ENCODE results near the gene DYRK1A. TPM values are rescaled to one million over a fixed set of nuclear protein-coding genes. Genes with fewer than 3 reads are reported as not detected.

Gene DYRK1A
- total RNA-seq, 2 experiments from 2014 or later, result 49.8 to 51.4 TPM

- Mint-ChIP-seq H3K4me3 (no peak overlapping the region), H3K4me1 (ENCODE audit: low read depth) (no peaks in the 10 kb centered on the region), H3K27ac (no peak overlapping the region)
These were observed 189.2 kb downstream of the DYRK1A start for GRCh38 chr21:37555672-37556261.

GRCh38 chr21:37557261-37557950 lies 190.8 kb downstream of the DYRK1A start:
- H3K27me3 Mint-ChIP-seq (ENCODE audit: low read depth), result no peaks in the 10 kb centered on the region
- CTCF ChIA-PET, result no interaction called here
- intact Hi-C loops (cut with micrococcal nuclease), result no loop called here
- H3K4me3 Mint-ChIP-seq, result no peak overlapping the region
- peaks cover 3% of the 10 kb centered on the region for H3K9me3 Mint-ChIP-seq
- no peak for DNase-seq
- H3K36me3 Mint-ChIP-seq (ENCODE audit: low read depth), result no peaks in the 10 kb centered on the region
- no peaks in the 10 kb centered on the region for H3K4me1 Mint-ChIP-seq (ENCODE audit: low read depth)
- no peak overlapping the region for H3K27ac Mint-ChIP-seq

More at GRCh38 chr21:37555672-37556261, 189.2 kb downstream of the DYRK1A start:
- no peak for DNase-seq
- CTCF ChIA-PET, result interaction anchor here (0.6 to 1.1 kb wide), 3 partner anchors 8 to 20 kb away, joined by 3 to 6 read pairs (median 3); no protein-coding TSS in a partner anchor
- peaks cover 3% of the 10 kb centered on the region for H3K9me3 Mint-ChIP-seq
- H3K27me3 Mint-ChIP-seq (ENCODE audit: low read depth), result no peaks in the 10 kb centered on the region
- intact Hi-C loops (cut with micrococcal nuclease), result no loop called here
- no peaks in the 10 kb centered on the region for H3K36me3 Mint-ChIP-seq (ENCODE audit: low read depth)

DNA sequence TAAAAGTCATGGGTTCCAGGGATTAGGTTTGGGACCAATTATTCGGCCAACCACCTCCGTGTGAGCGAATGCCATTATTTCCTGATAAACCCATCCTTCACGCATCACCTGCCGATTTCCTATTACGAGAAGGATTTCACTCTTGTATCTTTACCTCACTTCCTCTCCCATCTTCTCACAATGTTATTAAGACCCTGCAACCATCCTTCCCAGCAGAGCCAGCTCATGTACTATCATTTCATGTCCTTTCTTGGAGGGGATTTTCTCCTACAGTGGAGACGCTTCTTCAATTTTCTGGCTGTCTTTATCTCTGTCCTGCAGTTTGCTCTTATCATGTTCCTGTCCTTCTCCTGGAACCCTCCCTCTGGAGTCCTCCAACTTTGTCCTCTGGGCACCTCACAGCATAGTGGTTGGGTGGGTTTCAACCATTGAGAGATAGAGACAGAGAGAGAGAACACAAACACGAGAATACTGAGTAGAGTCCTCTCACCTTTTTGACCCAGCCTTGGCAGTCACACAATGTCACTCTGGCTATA lies 192.2 kb downstream of the DYRK1A start:
- H3K4me1 Mint-ChIP-seq (ENCODE audit: low read depth), result peaks cover 4% of the 10 kb centered on the region
- H3K27me3 Mint-ChIP-seq (ENCODE audit: low read depth), result no peaks in the 10 kb centered on the region
- H3K9me3 Mint-ChIP-seq, result peaks cover 3% of the 10 kb centered on the region
- CTCF ChIA-PET, result no interaction called here
- H3K27ac Mint-ChIP-seq, result no peak overlapping the region
- DNase-seq, result no peak
- no peaks in the 10 kb centered on the region for H3K36me3 Mint-ChIP-seq (ENCODE audit: low read depth)
- no peak overlapping the region for H3K4me3 Mint-ChIP-seq
- intact Hi-C loops (cut with micrococcal nuclease), result no loop called here

GRCh38 chr21:37560385-37560784 lies 193.8 kb downstream of the DYRK1A start:
- no peaks in the 10 kb centered on the region for H3K36me3 Mint-ChIP-seq (ENCODE audit: low read depth)
- H3K9me3 Mint-ChIP-seq, result peaks cover 3% of the 10 kb centered on the region
- no peaks in the 10 kb centered on the region for H3K27me3 Mint-ChIP-seq (ENCODE audit: low read depth)
- no peak for DNase-seq
- H3K4me3 Mint-ChIP-seq, result no peak overlapping the region
- intact Hi-C loops (cut with micrococcal nuclease), result loop anchor here (5.0 to 10.0 kb wide), 2 partner anchors 58 to 576 kb away; no protein-coding TSS in a partner anchor
- CTCF ChIA-PET, result no interaction called here
- H3K27ac Mint-ChIP-seq, result no peak overlapping the region
- H3K4me1 Mint-ChIP-seq (ENCODE audit: low read depth), result peaks cover 14% of the 10 kb centered on the region

GRCh38 chr21:37561506-37561905 lies 194.9 kb downstream of the DYRK1A start:
- Mint-ChIP-seq H3K4me3 (no peak overlapping the region), H3K4me1 (ENCODE audit: low read depth) (peaks cover 20% of the 10 kb centered on the region), H3K36me3 (ENCODE audit: low read depth) (no peaks in the 10 kb centered on the region), H3K27ac (no peak overlapping the region), H3K27me3 (ENCODE audit: low read depth) (no peaks in the 10 kb centered on the region), H3K9me3 (peaks cover 3% of the 10 kb centered on the region)
- intact Hi-C loops (cut with micrococcal nuclease), result loop anchor here (5.0 to 10.0 kb wide), 2 partner anchors 59 to 577 kb away; no protein-coding TSS in a partner anchor
- no peak for DNase-seq
- CTCF ChIA-PET, result no interaction called here

DNA sequence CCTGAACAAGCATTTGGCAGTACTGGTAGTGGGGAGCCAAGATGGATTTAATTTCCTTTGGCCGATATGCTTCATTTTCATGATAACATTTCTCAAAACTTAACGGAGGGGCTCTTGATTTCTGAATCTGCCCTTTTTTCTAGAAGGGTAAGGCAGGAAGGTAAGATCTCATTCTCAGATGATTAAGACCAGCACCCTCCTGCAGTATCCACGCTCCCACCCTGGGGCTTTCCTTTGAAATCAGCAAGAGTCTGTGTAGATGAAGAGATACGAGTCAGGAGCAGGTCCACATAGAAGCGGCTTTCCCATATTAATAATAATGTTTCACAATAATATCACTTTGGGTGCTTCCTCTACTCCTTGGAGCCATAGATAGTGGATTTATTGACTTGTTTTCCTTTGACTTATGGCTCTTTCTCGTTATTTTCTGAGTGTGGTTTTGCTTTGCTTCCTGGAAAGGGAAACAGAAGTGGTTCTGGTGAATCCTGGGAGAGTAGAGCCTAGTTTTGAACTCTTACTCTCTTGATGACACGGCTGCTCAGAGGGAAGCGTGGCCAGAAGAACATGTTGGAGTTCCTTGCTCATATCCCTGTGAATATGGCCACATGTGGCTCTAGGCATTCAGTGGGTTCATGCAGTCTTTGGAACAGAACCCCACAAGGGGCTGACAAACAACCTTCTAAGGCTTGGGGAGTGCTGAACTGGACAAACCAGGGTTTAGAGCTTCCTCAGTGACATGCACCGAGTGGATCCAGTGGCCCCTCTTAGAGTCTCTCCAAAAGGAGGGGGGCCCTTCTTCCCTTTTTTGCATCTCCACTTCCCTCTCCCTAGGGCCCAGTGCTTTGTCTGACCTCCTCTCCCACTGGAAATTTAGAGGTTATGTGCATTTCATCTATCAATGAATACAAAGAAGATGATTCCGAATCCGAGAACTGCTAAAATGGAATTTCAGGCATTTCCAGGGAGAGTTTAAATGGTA lies 195.7 kb downstream of the DYRK1A start:
- DNase-seq, result no peak
- no peaks in the 10 kb centered on the region for H3K27me3 Mint-ChIP-seq (ENCODE audit: low read depth)
- CTCF ChIA-PET, result no interaction called here
- peak overlapping the region; percentile 88 for H3K4me3 Mint-ChIP-seq
- peaks cover 20% of the 10 kb centered on the region for H3K4me1 Mint-ChIP-seq (ENCODE audit: low read depth)
- H3K27ac Mint-ChIP-seq, result peak overlapping the region; percentile 99
- peaks cover 3% of the 10 kb centered on the region for H3K9me3 Mint-ChIP-seq
- H3K36me3 Mint-ChIP-seq (ENCODE audit: low read depth), result no peaks in the 10 kb centered on the region
- intact Hi-C loops (cut with micrococcal nuclease), result loop anchor here (5.0 to 10.0 kb wide), 2 partner anchors 60 to 577 kb away; no protein-coding TSS in a partner anchor

- intact Hi-C loops (cut with micrococcal nuclease), result loop anchor here (5.0 to 10.0 kb wide), 2 partner anchors 61 to 578 kb away; no protein-coding TSS in a partner anchor
- Mint-ChIP-seq H3K36me3 (ENCODE audit: low read depth) (no peaks in the 10 kb centered on the region), H3K27ac (peak overlapping the region; percentile 99), H3K4me3 (peak overlapping the region; percentile 88), H3K4me1 (ENCODE audit: low read depth) (peaks cover 20% of the 10 kb centered on the region), H3K9me3 (peaks cover 3% of the 10 kb centered on the region), H3K27me3 (ENCODE audit: low read depth) (no peaks in the 10 kb centered on the region)
- CTCF ChIA-PET, result interaction anchor here (0.8 to 2.4 kb wide), 5 partner anchors 80 to 496 kb away, joined by 3 to 11 read pairs (median 5); no protein-coding TSS in a partner anchor
- DNase-seq, result no peak
These were observed 196.5 kb downstream of the DYRK1A start for GRCh38 chr21:37562920-37563640.

- Mint-ChIP-seq H3K4me1 (ENCODE audit: low read depth) (peaks cover 20% of the 10 kb centered on the region), H3K36me3 (ENCODE audit: low read depth) (no peaks in the 10 kb centered on the region), H3K4me3 (peak overlapping the region; percentile 88), H3K9me3 (peaks cover 1% of the 10 kb centered on the region), H3K27me3 (ENCODE audit: low read depth) (no peaks in the 10 kb centered on the region), H3K27ac (peak overlapping the region; percentile 99)
- CTCF ChIA-PET, result interaction anchor here (0.7 to 2.4 kb wide), 13 partner anchors 8 to 554 kb away, joined by 3 to 11 read pairs (median 4); no protein-coding TSS in a partner anchor
- DNase-seq, result peak; percentile 92
- intact Hi-C loops (cut with micrococcal nuclease), result loop anchor here (1.0 to 10.0 kb wide), 8 partner anchors 61 to 579 kb away; partner anchors contain the start of genes DYRK1A, PIGP, TTC3 and VPS26C
These were observed 197.2 kb downstream of the DYRK1A start for GRCh38 chr21:37563641-37564340.

- Mint-ChIP-seq H3K27ac (peak overlapping the region; percentile 99), H3K9me3 (no peaks in the 10 kb centered on the region), H3K4me3 (peak overlapping the region; percentile 88), H3K4me1 (ENCODE audit: low read depth) (peaks cover 20% of the 10 kb centered on the region), H3K36me3 (ENCODE audit: low read depth) (no peaks in the 10 kb centered on the region), H3K27me3 (ENCODE audit: low read depth) (no peaks in the 10 kb centered on the region)
- CTCF ChIA-PET, result interaction anchor here (0.7 to 2.4 kb wide), 13 partner anchors 9 to 554 kb away, joined by 3 to 11 read pairs (median 4); no protein-coding TSS in a partner anchor
- intact Hi-C loops (cut with micrococcal nuclease), result loop anchor here (1.0 to 10.0 kb wide), 8 partner anchors 62 to 580 kb away; partner anchors contain the start of genes DYRK1A, PIGP, TTC3 and VPS26C
- peak; percentile 95 for DNase-seq
These were observed 197.9 kb downstream of the DYRK1A start for GRCh38 chr21:37564341-37564923.

DNA sequence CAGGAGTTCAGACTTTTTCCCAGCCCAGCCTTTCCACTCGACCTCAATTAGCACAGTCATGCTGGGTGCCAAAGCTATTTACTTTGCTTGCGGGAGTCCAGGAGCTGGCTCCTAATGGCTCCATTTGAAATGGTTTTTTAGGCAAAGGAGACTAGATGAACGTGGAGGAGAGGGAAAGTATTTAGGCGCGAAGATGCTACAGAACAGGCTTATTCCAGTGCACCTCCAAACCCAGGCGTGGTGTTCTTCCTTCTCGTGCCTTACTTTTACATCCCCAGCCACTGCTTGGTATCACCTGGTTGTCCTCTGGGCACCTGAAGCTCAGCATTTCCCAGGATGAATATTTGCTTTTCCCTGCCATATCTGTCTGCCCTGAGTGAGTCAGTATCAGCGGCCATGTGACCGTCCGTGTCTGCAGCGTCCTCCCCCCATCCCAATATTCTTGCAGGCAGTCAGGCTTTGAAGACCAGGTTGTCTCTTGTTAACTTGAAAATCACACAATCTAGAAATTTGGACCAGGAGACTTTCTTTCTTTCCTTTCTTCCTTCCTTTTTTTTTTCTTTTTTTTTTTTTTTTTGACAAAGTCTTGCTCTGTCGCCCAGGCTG lies 198.5 kb downstream of the DYRK1A start:
- no peaks in the 10 kb centered on the region for H3K27me3 Mint-ChIP-seq (ENCODE audit: low read depth)

More for the DNA sequence above, 198.5 kb downstream of the DYRK1A start:
- intact Hi-C loops (cut with micrococcal nuclease), result loop anchor here (1.0 to 10.0 kb wide), 8 partner anchors 63 to 580 kb away; partner anchors contain the start of genes DYRK1A, PIGP, TTC3 and VPS26C
- CTCF ChIA-PET, result interaction anchor here (0.6 to 2.4 kb wide), 10 partner anchors 10 to 788 kb away, joined by 3 to 11 read pairs (median 5); no protein-coding TSS in a partner anchor
- Mint-ChIP-seq H3K4me1 (ENCODE audit: low read depth) (peaks cover 20% of the 10 kb centered on the region), H3K27ac (peak overlapping the region; percentile 99), H3K9me3 (no peaks in the 10 kb centered on the region), H3K36me3 (ENCODE audit: low read depth) (no peaks in the 10 kb centered on the region), H3K4me3 (peak overlapping the region; percentile 88)
- no peak for DNase-seq

Data from activated naive CD4-positive, alpha-beta T cell treated with anti-CD3 and anti-CD28 coated beads for 36 hours (primary cell).